ENCODE measurements around the gene LGI4. TPM values are rescaled to one million over a fixed set of nuclear protein-coding genes. Genes with fewer than 3 reads are reported as not detected.

LGI4 gene
- total RNA-seq, 4 donors from 2014 or later, result 16.1 to 31.5 (median 27.2) TPM

DNA sequence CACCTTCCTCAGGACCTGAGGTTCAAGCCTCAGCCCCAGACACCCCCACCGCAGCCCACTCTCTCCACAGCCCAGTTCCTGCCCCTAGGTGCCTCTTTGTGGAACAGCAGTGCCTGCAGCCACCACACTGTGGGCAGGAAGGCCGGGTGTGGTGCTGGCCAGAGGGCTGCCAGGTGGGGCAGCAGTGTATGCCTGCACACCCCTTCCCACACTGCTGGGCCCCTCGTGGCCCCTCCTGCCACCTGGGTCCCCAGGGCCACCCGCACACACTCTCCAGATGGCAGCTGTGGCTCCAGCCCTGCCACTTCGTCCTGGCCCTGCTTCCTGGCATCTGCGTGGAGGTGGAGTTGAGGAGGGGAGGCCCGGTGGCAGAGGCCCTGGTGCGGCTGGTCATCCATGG lies 58.2 kb downstream of the LGI4 start:
- no peak for TF ChIP-seq POLR2A (IDR thresholded peaks at IDR 0.05)
- TF ChIP-seq CTCF (IDR thresholded peaks at IDR 0.05 in 4 of 5, conservative IDR thresholded peaks at IDR 0.05 in 1 of 5), result no peak
- ATAC-seq (no peak), DNase-seq (no peak)
- Histone ChIP-seq H3K27ac (no peak overlapping the region), H3K36me3 (no peaks in the 10 kb centered on the region), H3K4me1 (no peaks in the 10 kb centered on the region), H3K27me3 (no peaks in the 10 kb centered on the region), H3K9me3 (no peaks in the 10 kb centered on the region), H3K4me3 (no peak overlapping the region)
- intact Hi-C loops (cut with DNase I; ENCODE audit: low total_unique reads) (no loop called here), in situ Hi-C loops (cut with MboI; ENCODE audit: low sequenced_read_pairs in 4 of 4) (no loop called here)

GRCh38 chr19:35076026-35076370 lies 58.9 kb downstream of the LGI4 start:
- no peaks in the 10 kb centered on the region for H3K27me3 ChIP-seq
- no peaks in the 10 kb centered on the region for H3K9me3 ChIP-seq
- no peak for ATAC-seq
- H3K4me3 ChIP-seq, result no peak overlapping the region
- no peaks in the 10 kb centered on the region for H3K36me3 ChIP-seq
- H3K4me1 ChIP-seq, result no peaks in the 10 kb centered on the region
- TF ChIP-seq POLR2A (IDR thresholded peaks at IDR 0.05) (no peak), CTCF (IDR thresholded peaks at IDR 0.05 in 4 of 5, conservative IDR thresholded peaks at IDR 0.05 in 1 of 5) (no peak)
- in situ Hi-C loops (cut with MboI; ENCODE audit: low sequenced_read_pairs in 4 of 4) (no loop called here), intact Hi-C loops (cut with DNase I; ENCODE audit: low total_unique reads) (no loop called here)
- no peak for DNase-seq
- H3K27ac ChIP-seq, result no peak overlapping the region

GRCh38 chr19:35075202-35076025 lies 59.4 kb downstream of the LGI4 start:
- no peaks in the 10 kb centered on the region for H3K36me3 ChIP-seq
- in situ Hi-C loops (cut with MboI; ENCODE audit: low sequenced_read_pairs in 4 of 4) (no loop called here), intact Hi-C loops (cut with DNase I; ENCODE audit: low total_unique reads) (no loop called here)

More at GRCh38 chr19:35075202-35076025, 59.4 kb downstream of the LGI4 start:
- ATAC-seq, result no peak
- H3K4me1 ChIP-seq, result no peaks in the 10 kb centered on the region
- no peak overlapping the region for H3K27ac ChIP-seq
- no peak for DNase-seq
- H3K9me3 ChIP-seq, result no peaks in the 10 kb centered on the region
- H3K4me3 ChIP-seq, result no peak overlapping the region
- TF ChIP-seq POLR2A (IDR thresholded peaks at IDR 0.05) (no peak), CTCF (IDR thresholded peaks at IDR 0.05 in 4 of 5, conservative IDR thresholded peaks at IDR 0.05 in 1 of 5) (no peak)
- no peaks in the 10 kb centered on the region for H3K27me3 ChIP-seq

Other genes with a start within 250 kb of the LGI4 start
- gene ZNF30, start 208.2 kb downstream of the LGI4 start, total RNA-seq, result 1 to 10 TPM in 2 of 4 donors, under 1 TPM in 2; 0.66 to 2.3 (median 0.92) TPM
- 1 to 10 TPM; 1.7 to 3.5 (median 2.7) TPM for gene ZNF792, start 170.8 kb downstream of the LGI4 start, total RNA-seq
- 10 to 100 TPM; 38.8 to 45.1 (median 43.7) TPM for gene GRAMD1A, start 134.7 kb downstream of the LGI4 start, total RNA-seq
- 100 to 1,000 TPM; 194 to 469 (median 289) TPM for gene SCN1B, start 104.6 kb downstream of the LGI4 start, total RNA-seq
- 10 to 100 TPM in 3 of 4 donors, 1 to 10 TPM in 1; 9.1 to 24.0 (median 17.1) TPM for gene HPN, start 93.3 kb downstream of the LGI4 start, total RNA-seq
- 10 to 100 TPM in 1 of 4 donors, under 1 TPM in 1, not detected in 2; 0.26 to 13.4 TPM for gene FXYD3, start 19.2 kb downstream of the LGI4 start, total RNA-seq
- gene FXYD1, start 3.8 kb upstream of the LGI4 start, total RNA-seq, result 100 to 1,000 TPM; 215 to 235 (median 225) TPM
- gene FXYD7, start 8.2 kb upstream of the LGI4 start, total RNA-seq, result under 1 TPM in 1 of 4 donors, not detected in 3; 0.40 TPM
- 10 to 100 TPM in 3 of 4 donors, 1 to 10 TPM in 1; 5.2 to 23.3 (median 14.3) TPM for gene FXYD5, start 19.7 kb upstream of the LGI4 start, total RNA-seq
- not detected for gene FAM187B, start 93.7 kb upstream of the LGI4 start, total RNA-seq
- 10 to 100 TPM in 1 of 4 donors, 1 to 10 TPM in 3; 2.5 to 11.4 (median 5.2) TPM for gene LSR, start 113.9 kb upstream of the LGI4 start, total RNA-seq
- 100 to 1,000 TPM; 118 to 169 (median 143) TPM for gene USF2, start 133.9 kb upstream of the LGI4 start, total RNA-seq
- not detected for gene HAMP, start 147.5 kb upstream of the LGI4 start, total RNA-seq
- 1 to 10 TPM in 1 of 4 donors, under 1 TPM in 1, not detected in 2; 0.24 to 1.5 TPM for gene MAG, start 157.1 kb upstream of the LGI4 start, total RNA-seq
- gene CD22, start 194.1 kb upstream of the LGI4 start, total RNA-seq, result under 1 TPM in 1 of 4 donors, not detected in 3; 0.59 TPM
- not detected for gene FFAR1, start 212.8 kb upstream of the LGI4 start, total RNA-seq
- not detected for gene FFAR3, start 223.4 kb upstream of the LGI4 start, total RNA-seq
- gene GPR42, start 236.0 kb upstream of the LGI4 start, total RNA-seq, result not detected

Measured in gastrocnemius medialis (tissue), 4 donors.